NCI-H446 treated with DMSO at 0.1 percent for 48 hours (cell line): ENCODE data around the gene ALDH1L1.

Experiments
- DNase-seq: peaks from one replicate; lab custom pipeline; 2025; lab: John Stamatoyannopoulos, UW

ALDH1L1 gene

DNA sequence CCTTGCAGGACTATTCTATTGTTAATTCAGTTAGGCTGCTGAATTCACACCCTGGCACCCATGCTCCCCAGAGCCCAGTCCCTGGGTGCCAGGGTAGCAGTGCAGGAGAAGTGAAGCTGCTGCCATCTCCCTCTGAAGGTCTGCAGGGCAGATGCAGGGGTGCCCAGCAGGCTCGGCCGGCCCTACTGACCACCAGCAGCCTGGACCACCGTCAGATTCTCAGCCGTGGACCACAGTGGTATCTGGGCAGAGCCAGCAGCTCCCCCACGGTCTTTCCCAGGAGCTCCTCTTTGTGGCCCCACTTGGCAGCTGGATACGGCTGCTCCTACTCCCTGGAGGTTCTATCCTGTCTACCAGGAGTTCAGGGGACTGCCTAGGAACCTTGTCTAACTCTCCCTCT, 46.8 kb downstream of the ALDH1L1 start:
- DNase-seq, result no peak

- no peak for DNase-seq
These were observed 47.5 kb downstream of the ALDH1L1 start for GRCh38 chr3:126132751-126133511.

DNA sequence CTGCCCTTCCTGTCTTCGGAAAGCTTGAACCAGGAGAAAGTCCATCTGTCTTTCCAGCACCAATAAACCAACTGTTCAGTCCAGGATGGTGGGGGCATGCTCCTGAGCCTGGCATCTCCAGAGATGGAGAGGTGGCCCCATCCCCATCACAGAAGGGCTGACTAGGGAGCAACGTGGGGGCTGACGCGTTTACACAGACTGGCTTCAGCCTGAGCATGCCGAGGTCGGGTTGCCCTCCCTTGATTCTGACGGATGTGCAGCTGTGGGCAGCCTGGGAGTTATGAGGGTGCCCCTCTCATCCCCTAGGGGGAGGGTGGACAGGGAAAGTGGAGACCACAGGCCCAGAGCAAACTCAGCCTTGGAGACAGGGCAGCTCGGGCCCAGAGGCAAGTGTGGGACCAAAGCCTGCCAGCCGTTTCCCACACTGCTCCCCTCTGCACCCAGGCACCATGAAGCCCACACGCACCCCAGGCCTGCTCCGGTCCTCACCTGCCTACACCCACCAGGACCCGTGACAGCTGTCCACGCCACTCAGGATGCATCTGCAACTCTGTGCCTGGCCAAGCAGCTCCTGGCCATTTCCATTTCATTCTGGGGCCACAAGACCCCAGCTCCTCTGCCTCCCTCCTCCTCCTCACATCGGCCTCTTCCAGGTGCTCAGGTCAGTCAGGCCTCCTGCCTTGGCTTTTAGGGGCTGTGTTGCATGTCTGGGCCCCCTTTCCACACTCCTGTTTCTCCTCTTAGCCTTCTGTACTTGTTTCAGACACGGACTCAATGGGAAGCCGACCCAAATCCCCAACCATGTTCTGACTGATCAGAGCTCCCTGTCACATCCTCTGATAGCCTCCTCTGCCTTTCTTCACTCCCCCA, 48.3 kb downstream of the ALDH1L1 start:
- no peak for DNase-seq

DNA sequence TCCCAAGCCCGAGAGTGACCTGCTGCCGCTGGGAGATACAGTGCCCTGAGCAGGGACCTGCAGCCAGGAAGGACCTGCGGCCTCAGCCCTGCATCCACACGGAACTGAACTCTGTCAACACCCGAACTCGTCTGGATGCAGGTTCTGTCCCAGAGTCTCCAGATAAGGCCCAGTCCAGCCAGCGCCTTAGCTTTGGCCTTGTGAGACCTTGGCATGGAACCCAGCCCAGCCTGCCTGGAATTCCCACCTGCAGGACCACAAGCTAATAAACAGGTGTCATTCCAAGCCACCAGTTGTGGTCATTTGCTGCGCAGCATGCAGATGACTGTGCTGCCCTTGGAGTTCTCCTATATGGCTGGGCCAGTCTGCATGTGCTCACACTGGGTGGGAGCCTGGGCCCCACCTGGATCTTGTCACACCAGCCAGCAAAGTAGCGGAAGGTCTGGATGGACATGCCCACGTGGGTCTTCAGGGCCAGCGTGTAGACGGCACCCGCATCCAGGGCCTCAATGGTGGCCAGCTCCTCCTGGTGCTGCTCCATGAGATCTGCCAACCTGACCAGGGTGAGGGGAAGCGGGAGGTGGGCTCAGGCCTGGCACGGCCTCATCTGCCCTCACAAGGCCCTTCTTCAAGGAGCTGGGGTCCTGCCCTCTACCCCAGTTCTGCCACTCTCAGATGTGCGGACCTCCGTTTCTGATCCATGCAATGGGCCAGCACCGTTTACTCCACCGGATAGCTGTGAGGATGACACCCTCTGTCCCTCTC, 49.2 kb downstream of the ALDH1L1 start:
- no peak for DNase-seq

DNA sequence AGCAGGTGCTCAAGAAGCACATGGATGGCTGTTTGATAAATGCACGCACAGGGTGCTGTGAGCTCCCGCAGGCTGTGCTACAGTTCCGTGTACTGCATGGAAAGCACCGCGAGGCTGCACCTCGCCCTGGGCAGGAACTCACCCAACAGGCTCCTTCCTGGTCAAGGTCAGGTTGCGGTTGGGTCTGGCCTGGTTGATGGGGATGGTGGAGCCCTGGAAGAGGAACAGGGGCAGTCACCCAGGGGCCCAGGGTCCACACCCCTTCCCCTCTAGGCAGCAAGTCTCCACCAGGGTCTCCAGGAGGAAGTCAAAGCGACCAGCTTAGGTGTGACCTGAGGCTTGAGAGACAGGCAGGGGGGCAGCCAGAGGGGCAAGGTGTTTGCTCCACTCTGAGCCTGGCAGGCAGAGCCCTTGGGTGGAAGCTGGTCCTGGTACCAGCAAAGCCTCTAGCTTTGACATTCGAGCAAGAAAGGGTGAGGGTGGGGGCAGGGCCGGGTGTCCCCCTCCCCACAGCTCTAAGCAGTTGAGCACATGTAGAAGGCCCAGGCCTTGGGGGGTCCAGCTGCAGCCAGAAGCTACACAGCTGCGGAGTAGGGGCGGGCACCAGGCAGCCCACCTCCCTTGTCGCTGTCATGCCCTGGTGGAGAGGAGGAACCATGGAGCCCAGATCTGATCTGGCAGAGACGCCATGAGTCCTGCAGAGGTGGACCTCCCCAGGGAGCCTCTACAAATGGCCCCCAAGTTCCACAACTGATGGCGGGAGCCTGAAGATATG, 50.1 kb downstream of the ALDH1L1 start:
- DNase-seq, result no peak

- DNase-seq, result no peak
These were observed 50.9 kb downstream of the ALDH1L1 start for GRCh38 chr3:126129398-126129891.

GRCh38 chr3:126128504-126129397, 51.6 kb downstream of the ALDH1L1 start:
- DNase-seq, result no peak

DNA sequence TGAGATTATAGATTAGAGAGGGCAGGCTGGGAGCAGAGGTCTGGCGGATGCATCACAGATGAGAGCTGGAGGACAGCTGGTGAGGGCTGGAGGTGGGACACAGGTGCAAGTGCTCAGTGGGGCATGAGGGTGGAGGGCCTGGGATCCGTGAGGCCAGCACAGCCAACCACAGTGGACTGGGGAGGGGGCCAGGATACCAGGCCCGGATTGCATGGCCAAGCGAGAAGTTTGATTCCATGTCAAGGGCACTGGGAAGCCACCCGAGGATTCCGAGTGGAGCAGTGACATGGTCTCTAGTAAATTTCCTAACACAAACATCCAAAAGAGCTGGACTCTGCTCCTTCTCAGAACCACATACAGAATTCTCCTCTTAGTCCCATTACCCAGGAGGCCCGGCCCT, 52.5 kb downstream of the ALDH1L1 start:
- no peak for DNase-seq

GRCh38 chr3:126127452-126127851, 52.9 kb downstream of the ALDH1L1 start:
- no peak for DNase-seq

- no peak for DNase-seq
These were observed 53.5 kb downstream of the ALDH1L1 start for GRCh38 chr3:126126811-126127431.

DNA sequence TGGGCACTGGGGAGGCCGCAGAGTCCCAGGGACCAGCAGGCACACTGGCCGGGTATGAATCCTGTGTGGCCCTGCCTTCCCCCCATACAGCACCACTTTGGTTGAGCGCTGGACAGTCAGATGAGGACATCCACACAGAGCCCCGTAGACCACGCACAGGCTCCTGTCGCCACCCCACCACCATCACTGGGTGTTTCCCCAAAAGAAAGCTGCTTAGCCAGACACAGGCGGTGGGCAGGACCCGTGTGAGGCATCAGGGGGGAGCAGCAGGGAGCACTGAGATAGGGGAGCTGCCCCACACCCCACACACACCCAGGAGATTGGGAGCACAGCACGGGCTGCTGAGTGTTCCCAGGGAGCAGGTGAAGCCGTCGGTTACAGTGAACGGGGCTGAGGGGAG, 54.1 kb downstream of the ALDH1L1 start:
- no peak for DNase-seq

GRCh38 chr3:126125781-126126251, 54.6 kb downstream of the ALDH1L1 start:
- DNase-seq, result no peak

GRCh38 chr3:126125341-126125740, 55.0 kb downstream of the ALDH1L1 start:
- no peak for DNase-seq

DNA sequence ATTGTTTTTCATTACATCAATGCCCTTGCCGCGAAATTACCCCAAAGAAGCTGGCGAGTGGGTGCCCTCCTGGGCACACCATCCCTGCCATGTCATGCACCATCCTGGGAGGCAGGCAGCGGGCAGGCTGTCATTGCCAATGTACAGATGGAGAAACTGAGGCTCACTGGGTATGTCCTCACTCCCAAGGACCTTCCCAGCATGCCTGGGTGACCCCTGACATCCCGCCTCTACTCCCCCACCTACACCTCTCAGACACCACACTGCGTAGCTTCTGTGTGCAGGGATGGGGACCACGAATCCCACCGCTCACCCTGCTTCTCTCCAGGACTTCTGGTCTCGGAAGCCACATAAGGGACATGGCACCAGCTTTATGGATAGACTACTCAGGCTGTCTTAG, 55.5 kb downstream of the ALDH1L1 start:
- no peak for DNase-seq

DNA sequence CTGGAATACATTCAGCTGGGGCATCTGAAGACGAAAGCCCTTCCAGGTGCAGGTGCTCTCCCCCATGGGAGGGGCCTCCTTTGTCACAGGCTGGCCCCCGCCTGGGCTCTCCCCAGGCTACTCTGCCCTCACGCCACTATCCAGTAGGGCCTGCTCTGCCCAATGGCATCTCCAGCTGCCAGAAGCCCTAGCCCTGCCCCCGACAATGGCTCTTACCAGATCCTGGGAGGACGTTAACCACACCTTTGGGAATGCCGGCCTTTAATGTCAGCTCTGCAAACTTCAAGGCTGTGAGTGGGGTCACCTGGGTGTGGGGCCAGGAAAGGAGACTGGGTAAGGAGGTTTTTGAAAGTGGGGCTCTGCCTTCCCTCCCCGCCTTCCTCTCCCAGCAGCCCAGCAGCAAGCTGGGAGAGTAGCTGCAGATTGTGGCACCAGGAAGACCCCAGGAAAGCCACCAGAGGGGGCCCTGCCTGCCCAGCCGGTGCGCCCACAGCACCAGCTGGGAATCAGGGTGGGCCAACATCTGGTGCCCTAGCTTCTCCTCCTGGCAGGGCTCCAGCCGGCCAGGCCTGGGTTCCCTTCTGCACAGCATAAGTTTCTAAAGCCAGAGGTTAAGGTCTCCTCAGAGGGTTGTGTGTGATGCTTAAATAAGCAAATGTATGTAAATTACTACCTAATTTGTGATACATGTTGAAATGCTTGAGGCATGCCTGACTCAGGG, 56.1 kb downstream of the ALDH1L1 start:
- DNase-seq, result no peak

GRCh38 chr3:126121632-126122031, 58.8 kb downstream of the ALDH1L1 start:
- no peak for DNase-seq

DNA sequence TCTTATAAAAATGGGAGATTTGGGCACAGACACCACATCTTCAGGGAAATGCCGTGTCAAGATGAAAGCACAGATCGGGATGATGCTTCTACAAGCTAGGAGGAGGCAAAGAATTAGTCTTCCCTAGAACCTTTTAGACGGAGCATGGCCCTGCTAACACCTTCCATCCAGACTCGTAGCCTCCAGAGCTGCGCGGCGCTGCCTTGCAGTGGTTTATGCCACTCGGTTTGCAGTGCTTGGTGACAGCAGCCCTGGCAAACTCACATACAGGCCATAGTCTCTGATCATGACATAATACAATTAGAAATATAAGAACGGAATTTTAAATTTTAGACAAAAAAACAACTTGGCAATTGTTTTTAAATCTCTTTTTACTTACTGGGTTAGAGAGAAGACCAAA, 59.3 kb downstream of the ALDH1L1 start:
- no peak for DNase-seq

GRCh38 chr3:126119976-126120375, 60.4 kb downstream of the ALDH1L1 start:
- DNase-seq, result no peak

DNA sequence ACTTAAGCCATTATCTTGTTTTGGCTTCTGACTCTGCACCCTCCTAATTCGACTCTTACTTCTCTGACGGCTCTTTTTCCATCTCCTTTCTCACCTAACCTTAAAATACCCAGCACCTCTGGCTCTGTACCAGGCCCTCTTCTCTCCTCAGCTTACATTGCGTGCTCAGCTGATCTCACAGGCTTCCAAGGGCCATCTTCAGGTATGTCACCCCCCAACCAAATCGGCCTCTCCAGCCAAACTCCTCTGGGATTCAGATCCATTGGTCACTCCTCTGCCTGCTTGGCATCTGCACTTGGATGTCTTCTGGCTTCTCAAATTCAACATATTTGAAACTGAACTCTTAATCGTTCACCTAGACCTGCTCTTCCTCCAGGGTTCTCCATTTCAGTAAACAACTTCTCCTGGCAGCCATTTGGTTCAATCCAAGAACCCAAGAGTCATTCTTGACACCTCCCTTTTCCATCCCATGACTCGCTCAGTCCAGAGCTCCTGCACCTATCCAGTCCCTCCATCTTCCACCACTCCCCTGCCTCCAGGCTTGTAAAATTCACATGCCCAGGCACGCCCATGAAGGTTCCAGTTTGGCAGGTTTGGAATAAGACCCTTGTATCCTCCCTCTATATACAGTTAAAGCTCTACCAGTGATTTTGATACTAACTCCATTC, 61.2 kb downstream of the ALDH1L1 start:
- no peak for DNase-seq
